Suprapubic skin (tissue), 4 donors: ENCODE measurements around the gene TSPAN17.

Experiments
- EP300 ChIP-seq: sonication (generic); formaldehyde crosslinking; IDR thresholded peaks from one replicate; pipeline ENCODE4 v1.6.1; 2017; ENCODE audit warnings: antibody characterized with exemption
- POLR2AphosphoS5 ChIP-seq, 3 donors: sonication (generic); formaldehyde crosslinking; IDR thresholded peaks; one replicate each; pipeline ENCODE4 v1.6.1; 2017; ENCODE audit warnings: antibody characterized with exemption in 3 of 3
- TF ChIP-seq, protein P1 (sequence below), 2 donors: fragments of 200-600 bp in 1 of 2; fragments of 450-650 bp in 1 of 2; sonication (generic) in 1 of 2; IDR thresholded peaks; one replicate each; pipeline ENCODE4 v1.5.1; 2016 to 2019; ENCODE audit warnings: antibody characterized with exemption in 2 of 2, mild to moderate bottlenecking in 1 of 2, moderate library complexity in 1 of 2

DNA sequence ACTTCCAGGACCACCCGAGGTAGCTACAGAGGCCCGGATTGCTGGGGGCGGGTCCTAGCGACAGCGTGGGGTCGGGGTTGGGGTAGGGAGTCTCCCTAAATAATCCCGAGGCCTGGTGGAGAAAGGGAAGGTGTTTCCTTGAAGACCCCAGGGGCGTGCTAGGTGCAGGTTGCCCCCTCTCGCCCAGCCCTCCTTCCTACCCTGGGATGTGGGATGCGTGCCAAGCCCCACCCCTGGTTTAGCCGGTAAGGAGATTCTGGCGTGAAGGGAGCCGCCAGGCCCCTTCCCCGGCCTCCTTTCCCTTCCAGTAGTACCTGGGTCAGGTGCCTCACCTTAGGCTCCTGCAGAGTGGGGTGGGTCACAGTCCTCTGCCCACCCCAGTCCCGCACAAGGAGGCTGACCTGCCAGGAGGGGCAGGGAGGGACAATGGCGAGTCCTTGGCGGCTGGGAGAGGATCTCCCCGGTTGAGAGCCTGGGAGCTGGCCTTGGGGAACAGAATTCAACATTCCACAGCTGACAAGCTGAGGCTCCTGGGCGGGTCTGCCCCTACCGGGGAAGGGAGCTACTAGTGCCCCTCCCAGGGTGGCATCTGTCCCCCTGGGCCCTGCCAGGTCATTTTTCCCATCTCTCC lies 674 bp downstream of the TSPAN17 start:
- no peak for TF ChIP-seq EP300
- TF ChIP-seq, protein P1, sequence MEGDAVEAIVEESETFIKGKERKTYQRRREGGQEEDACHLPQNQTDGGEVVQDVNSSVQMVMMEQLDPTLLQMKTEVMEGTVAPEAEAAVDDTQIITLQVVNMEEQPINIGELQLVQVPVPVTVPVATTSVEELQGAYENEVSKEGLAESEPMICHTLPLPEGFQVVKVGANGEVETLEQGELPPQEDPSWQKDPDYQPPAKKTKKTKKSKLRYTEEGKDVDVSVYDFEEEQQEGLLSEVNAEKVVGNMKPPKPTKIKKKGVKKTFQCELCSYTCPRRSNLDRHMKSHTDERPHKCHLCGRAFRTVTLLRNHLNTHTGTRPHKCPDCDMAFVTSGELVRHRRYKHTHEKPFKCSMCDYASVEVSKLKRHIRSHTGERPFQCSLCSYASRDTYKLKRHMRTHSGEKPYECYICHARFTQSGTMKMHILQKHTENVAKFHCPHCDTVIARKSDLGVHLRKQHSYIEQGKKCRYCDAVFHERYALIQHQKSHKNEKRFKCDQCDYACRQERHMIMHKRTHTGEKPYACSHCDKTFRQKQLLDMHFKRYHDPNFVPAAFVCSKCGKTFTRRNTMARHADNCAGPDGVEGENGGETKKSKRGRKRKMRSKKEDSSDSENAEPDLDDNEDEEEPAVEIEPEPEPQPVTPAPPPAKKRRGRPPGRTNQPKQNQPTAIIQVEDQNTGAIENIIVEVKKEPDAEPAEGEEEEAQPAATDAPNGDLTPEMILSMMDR (IDR thresholded peaks at IDR 0.05), result no peak
- TF ChIP-seq POLR2AphosphoS5 (IDR thresholded peaks at IDR 0.05), result no peak
